Activated CD4-positive, alpha-beta T cell treated with anti-CD3 and anti-CD28 coated beads, Interleukin-2, amount 10 ng/mL, durations not matched to agents 24 days and 14 days (primary cell): Measurements from ENCODE around the gene LITAFD. TPM values are rescaled to one million over a fixed set of nuclear protein-coding genes. Genes with fewer than 3 reads are reported as not detected.

Experiments
- total RNA-seq: library from RNA; stranded (reverse); gene quantifications from 2 replicates; pipeline ENCODE4 v1.2.3, GENCODE V29; 2022

The LITAFD gene
- total RNA-seq, 1 donor from 2014 or later, result not detected

Other genes starting within 250 kb of the LITAFD start
- 5.0 and 5.9 TPM in 2 replicates for gene ABAT, start 207.7 kb upstream of the LITAFD start, total RNA-seq
- 19.3 and 20.4 TPM in 2 replicates for gene TMEM186, start 84.7 kb upstream of the LITAFD start, total RNA-seq
- gene PMM2, start 84.5 kb upstream of the LITAFD start, total RNA-seq, result 74.1 and 74.9 TPM in 2 replicates
- 67.7 and 73.3 TPM in 2 replicates for gene CARHSP1, start 13.3 kb upstream of the LITAFD start, total RNA-seq
- gene USP7, start 81.6 kb downstream of the LITAFD start, total RNA-seq, result 180 and 186 TPM in 2 replicates
- 53.4 and 54.2 TPM in 2 replicates for gene HAPSTR1, start 209.3 kb downstream of the LITAFD start, total RNA-seq